Tibial nerve (tissue), 4 donors: ENCODE results near the gene TOP2A. TPM values are rescaled to one million over a fixed set of nuclear protein-coding genes. Genes with fewer than 3 reads are reported as not detected.
A peak's percentile ranks its signal among the peaks of the same experiment; 100 is the strongest.

Experiments
- DNase-seq, 2 donors: peaks; one replicate each; pipeline ENCODE4 v3.0.0-alpha.2; 2019; ENCODE audit warnings: low spot score in 2 of 2
- H3K27ac ChIP-seq, 4 donors: fragments of 200-600 bp; sonication (generic) in 3 of 4; one replicate each; pipeline ENCODE4 v1.5.1; 2017 to 2019; ENCODE audit warnings: mild to moderate bottlenecking in 1 of 4
- H3K27me3 ChIP-seq, 2 donors: fragments of 200-600 bp; sonication (generic) in 1 of 2; one replicate each; pipeline versions ENCODE4 v1.5.1 to v1.6.0; 2017 to 2019
- H3K36me3 ChIP-seq, 3 donors: fragments of 200-600 bp; sonication (generic); one replicate each; pipeline ENCODE4 v1.5.1; 2018 to 2019
- H3K4me1 ChIP-seq, 4 donors: fragments of 200-600 bp; sonication (generic) in 3 of 4; one replicate each; pipeline ENCODE4 v1.5.1; 2017 to 2019
- H3K4me3 ChIP-seq, 4 donors: fragments of 200-600 bp; sonication (generic) in 3 of 4; one replicate each; pipeline ENCODE4 v1.5.1; 2017 to 2019; ENCODE audit warnings: mild to moderate bottlenecking in 1 of 4, moderate library complexity in 1 of 4
- H3K9me3 ChIP-seq, 4 donors: fragments of 200-600 bp; sonication (generic) in 3 of 4; one replicate each; pipeline ENCODE4 v1.5.1; 2017 to 2019
- CTCF ChIP-seq, 5 experiments: fragments of 200-600 bp in 3 of 5; fragments of 450-650 bp in 2 of 5; sonication (generic) in 3 of 5; IDR thresholded peaks; one replicate each; pipeline ENCODE4 v1.5.1; 2016 to 2019; ENCODE audit warnings: antibody characterized with exemption in 5 of 5, mild to moderate bottlenecking in 3 of 5, moderate library complexity in 2 of 5
- EP300 ChIP-seq, 2 donors: sonication (generic); formaldehyde crosslinking; IDR thresholded peaks; one replicate each; pipeline ENCODE4 v1.6.1; 2017; ENCODE audit warnings: antibody characterized with exemption in 2 of 2, mild to moderate bottlenecking in 1 of 2
- POLR2A ChIP-seq, 2 donors: fragments of 450-650 bp; IDR thresholded peaks; one replicate each; pipeline ENCODE4 v1.6.1; 2017; ENCODE audit warnings: antibody characterized with exemption in 2 of 2, mild to moderate bottlenecking in 2 of 2, moderate library complexity in 2 of 2
- WGBS, 2 donors: methylation state at CpG; one replicate each; pipeline ENCODE4 v1.1.5; 2018; 5-methylcytosine and 5-hydroxymethylcytosine counted together
- total RNA-seq, 4 donors: library from RNA; depleted of rRNA; stranded (reverse); fragments of >200 nt; gene quantifications; one replicate each; pipeline ENCODE4 v1.1.0, GENCODE V29; 2016

The TOP2A gene
- total RNA-seq, 4 donors from 2014 or later = 0.21 to 7.1 (median 2.6) TPM

GRCh38 chr17:40462343-40463121, 44.8 kb upstream of the TOP2A start:
- peaks cover 0 to 68% (median 34%) of the 10 kb centered on the region in 4 donors for H3K4me1 ChIP-seq
- 37 to 38% methylated on average over 9 of the region's 9 CpGs for WGBS, 2 donors

GRCh38 chr17:40461732-40462342, 44.1 kb upstream of the TOP2A start:
- DNase-seq = no peak
- Histone ChIP-seq H3K27ac (peak overlapping the region; percentile 21 to 85 (median 78)), H3K36me3 (peaks cover 0 to 11% (median 0%) of the 10 kb centered on the region in 3 donors), H3K27me3 (no peaks in the 10 kb centered on the region), H3K4me3 (no peak overlapping the region), H3K4me1 (peaks cover 0 to 75% (median 39%) of the 10 kb centered on the region in 4 donors), H3K9me3 (no peaks in the 10 kb centered on the region)
- 49 to 54% methylated on average over 8 to 11 of the region's 12 CpGs for WGBS, 2 donors
- TF ChIP-seq EP300 (IDR thresholded peaks at IDR 0.05) (no peak), CTCF (IDR thresholded peaks at IDR 0.05) (no peak), POLR2A (IDR thresholded peaks at IDR 0.05) (no peak)

More at GRCh38 chr17:40462343-40463121, 44.8 kb upstream of the TOP2A start:
- Histone ChIP-seq H3K27me3 (no peaks in the 10 kb centered on the region), H3K27ac (peak overlapping the region; percentile 21 to 85 (median 78)), H3K9me3 (no peaks in the 10 kb centered on the region), H3K4me3 (no peak overlapping the region), H3K36me3 (peaks cover 0 to 4% (median 0%) of the 10 kb centered on the region in 3 donors)
- TF ChIP-seq CTCF (IDR thresholded peaks at IDR 0.05) (no peak), EP300 (IDR thresholded peaks at IDR 0.05) (no peak), POLR2A (IDR thresholded peaks at IDR 0.05) (no peak)
- DNase-seq = no peak

GRCh38 chr17:40460968-40461731, 43.5 kb upstream of the TOP2A start:
- Histone ChIP-seq H3K4me3 (no peak overlapping the region), H3K27me3 (no peaks in the 10 kb centered on the region), H3K9me3 (no peaks in the 10 kb centered on the region), H3K36me3 (peaks cover 0 to 18% (median 0%) of the 10 kb centered on the region in 3 donors), H3K27ac (peak overlapping the region in 3 of 4 donors; percentile 71 to 85 (median 85)), H3K4me1 (peaks cover 0 to 82% (median 46%) of the 10 kb centered on the region in 4 donors)
- 49 to 62% methylated on average over 8 to 9 of the region's 9 CpGs for WGBS, 2 donors
- DNase-seq = no peak
- no peak for TF ChIP-seq CTCF (IDR thresholded peaks at IDR 0.05)
- TF ChIP-seq EP300 (IDR thresholded peaks at IDR 0.05) = peak in 1 of 2 donors; percentile 45

DNA sequence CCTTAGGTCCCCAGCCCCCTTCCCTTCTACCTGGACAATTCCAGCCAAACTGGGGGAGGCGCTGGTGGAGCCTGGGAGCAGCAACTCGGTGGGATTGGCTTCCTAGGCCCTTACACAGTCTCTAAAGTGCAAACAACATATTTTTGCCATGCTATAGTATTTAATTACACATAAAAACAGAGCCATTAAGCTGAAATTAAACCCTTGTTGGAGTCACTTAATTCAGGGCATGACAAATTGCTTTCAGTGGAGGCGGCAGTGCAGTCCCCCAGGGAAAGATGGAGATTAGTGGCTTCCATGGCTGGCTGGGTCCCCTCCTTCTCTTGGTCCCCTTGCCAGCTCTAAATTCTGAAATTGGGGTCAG, 42.9 kb upstream of the TOP2A start:
- H3K27me3 ChIP-seq = no peaks in the 10 kb centered on the region
- no peak overlapping the region for H3K4me3 ChIP-seq
- H3K9me3 ChIP-seq = no peaks in the 10 kb centered on the region
- 50 to 69% methylated on average over 3 of the region's 3 CpGs for WGBS, 2 donors
- peaks cover 0 to 24% (median 0%) of the 10 kb centered on the region in 3 donors for H3K36me3 ChIP-seq
- peak overlapping the region in 2 of 4 donors; percentile 85 for H3K27ac ChIP-seq
- peaks cover 0 to 86% (median 46%) of the 10 kb centered on the region in 4 donors for H3K4me1 ChIP-seq
- TF ChIP-seq POLR2A (IDR thresholded peaks at IDR 0.05) (no peak), EP300 (IDR thresholded peaks at IDR 0.05) (no peak), CTCF (IDR thresholded peaks at IDR 0.05) (no peak)
- no peak for DNase-seq
